DND-41 (cell line): ENCODE data around the gene PRKCB.

ENCODE experiments used
- ATAC-seq: fragments of 200-7000 bp; cut with Tn5 transposase; 3 replicates; pipeline ENCODE4 v1.9.1; 2021; ENCODE audit warnings: low read depth; ENCODE audit not compliant: insufficient read depth
- DNase-seq: peaks from one replicate; pipeline ENCODE4 v3.0.0-alpha.2; 2020
- H2AFZ ChIP-seq: 2 replicates; pipeline ENCODE4 v1.6.0; 2012; ENCODE audit warnings: low read depth, low read length
- H3K27ac ChIP-seq: 2 replicates; pipeline ENCODE4 v1.5.1; 2012; ENCODE audit warnings: low read length, inconsistent platforms
- H3K27me3 ChIP-seq: fragments of 200-600 bp; sonication (generic); 2 replicates; pipeline ENCODE4 v1.6.0; 2012; ENCODE audit warnings: low read length, mild to moderate bottlenecking, inconsistent platforms; ENCODE audit not compliant: insufficient read depth, poor library complexity
- H3K36me3 ChIP-seq: 2 replicates; pipeline ENCODE4 v1.5.1; 2012; ENCODE audit warnings: low read length, inconsistent platforms; ENCODE audit not compliant: insufficient read depth
- H3K4me1 ChIP-seq: 2 replicates; pipeline ENCODE4 v1.5.1; 2012; ENCODE audit warnings: mild to moderate bottlenecking, low read length; ENCODE audit not compliant: insufficient read depth
- H3K4me2 ChIP-seq: 2 replicates; pipeline ENCODE4 v1.6.0; 2012; ENCODE audit warnings: mild to moderate bottlenecking, moderate library complexity, low read length, inconsistent platforms; ENCODE audit not compliant: insufficient read depth
- H3K4me3 ChIP-seq, 2 experiments: fragments of 200-600 bp in 1 of 2; shearing (Covaris generic) in 1 of 2; 2 replicates each; pipeline ENCODE4 v1.5.1; 2012 to 2016; ENCODE audit warnings: inconsistent platforms in 2 of 2, low read length in 2 of 2, mild to moderate bottlenecking in 2 of 2, low read depth in 1 of 2, moderate library complexity in 1 of 2
- H3K79me2 ChIP-seq: 2 replicates; pipeline ENCODE4 v1.6.0; 2012; ENCODE audit warnings: low read length, inconsistent platforms; ENCODE audit not compliant: insufficient read depth
- H3K9ac ChIP-seq: 2 replicates; pipeline ENCODE4 v1.6.0; 2012; ENCODE audit warnings: low read depth, mild to moderate bottlenecking, inconsistent platforms, low read length, moderate library complexity
- H3K9me3 ChIP-seq: 2 replicates; pipeline ENCODE4 v1.5.1; 2012; ENCODE audit warnings: low read length, moderate library complexity, mild to moderate bottlenecking, inconsistent platforms; ENCODE audit not compliant: insufficient read depth, severe bottlenecking
- H4K20me1 ChIP-seq: 2 replicates; pipeline ENCODE4 v1.6.0; 2012; ENCODE audit warnings: low read length; ENCODE audit not compliant: insufficient read depth
- CTCF ChIP-seq: IDR thresholded peaks from 2 replicates; pipeline ENCODE4 v1.5.1; 2012; ENCODE audit warnings: borderline replicate concordance, low read length, moderate library complexity, mild to moderate bottlenecking; ENCODE audit not compliant: poor library complexity, severe bottlenecking; ENCODE audit errors: extremely low read depth
- EZH2 ChIP-seq: IDR thresholded peaks from 3 replicates; pipeline ENCODE4 v1.6.1; 2012; ENCODE audit warnings: borderline replicate concordance, low read depth, mild to moderate bottlenecking, moderate library complexity, low read length, inconsistent platforms; ENCODE audit not compliant: severe bottlenecking

PRKCB gene

DNA sequence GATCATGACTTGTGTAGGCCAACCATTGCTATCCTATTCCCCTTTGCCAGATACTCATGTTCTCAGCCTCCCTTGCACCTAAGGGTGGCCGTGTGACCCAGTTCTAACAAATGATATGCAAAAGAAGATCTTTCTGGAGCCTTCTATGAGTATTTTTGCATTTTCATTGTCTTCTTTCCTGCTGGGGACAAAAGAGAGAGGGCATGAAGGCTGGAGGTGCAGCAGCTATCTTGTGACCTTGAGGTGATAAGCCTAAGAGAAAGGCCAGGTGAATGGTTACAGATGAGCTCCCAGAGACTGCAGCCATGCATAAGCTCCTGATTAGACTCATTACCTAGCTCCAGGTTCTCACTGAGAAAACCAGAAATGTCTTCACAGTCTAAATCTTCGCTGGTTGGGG is 38.8 kb upstream of the PRKCB start:
- no peaks in the 10 kb centered on the region for H4K20me1 ChIP-seq
- DNase-seq, result no peak
- no peaks in the 10 kb centered on the region for H3K79me2 ChIP-seq
- no peak overlapping the region for H2AFZ ChIP-seq
- H3K27ac ChIP-seq, result no peak overlapping the region
- H3K9ac ChIP-seq, result no peak overlapping the region
- H3K9me3 ChIP-seq, result no peaks in the 10 kb centered on the region
- no peak overlapping the region for H3K4me3 ChIP-seq
- H3K27me3 ChIP-seq, result no peaks in the 10 kb centered on the region
- H3K36me3 ChIP-seq, result no peaks in the 10 kb centered on the region
- no peak for TF ChIP-seq CTCF
- no peak for TF ChIP-seq EZH2
- H3K4me1 ChIP-seq, result peaks cover 4% of the 10 kb centered on the region; the same call in 1 of the 2 replicates
- no peak overlapping the region for H3K4me2 ChIP-seq
- no peak for ATAC-seq

DNA sequence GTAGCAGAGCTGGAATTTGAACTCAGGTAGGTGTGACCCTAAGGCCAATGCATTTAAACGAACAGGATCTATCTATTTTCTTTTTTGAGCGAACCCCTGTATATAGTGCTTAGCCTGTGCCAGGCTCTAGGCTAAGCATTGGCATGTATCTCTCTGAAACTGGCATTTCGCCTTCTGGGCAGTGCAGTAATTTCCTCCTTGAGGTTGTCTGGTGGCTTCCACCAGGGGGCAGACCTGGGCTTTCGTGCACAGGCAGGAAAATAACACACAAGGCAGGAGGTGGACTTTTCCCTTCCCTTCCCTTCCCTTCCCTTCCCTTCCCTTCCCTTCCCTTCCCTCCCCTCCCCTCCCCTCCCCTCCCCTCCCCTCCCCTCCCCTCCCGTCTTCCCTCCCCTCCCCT is 34.4 kb upstream of the PRKCB start:
- Histone ChIP-seq H3K27ac (no peak overlapping the region), H3K9me3 (no peaks in the 10 kb centered on the region), H3K9ac (no peak overlapping the region), H3K36me3 (no peaks in the 10 kb centered on the region), H3K27me3 (no peaks in the 10 kb centered on the region), H3K4me2 (no peak overlapping the region), H3K4me3 (no peak overlapping the region), H3K4me1 (peaks cover 15% of the 10 kb centered on the region), H4K20me1 (no peaks in the 10 kb centered on the region), H2AFZ (no peak overlapping the region), H3K79me2 (no peaks in the 10 kb centered on the region)
- peak; percentile 88 for TF ChIP-seq CTCF
- TF ChIP-seq EZH2, result no peak
- DNase-seq, result peak; percentile 79
- ATAC-seq, result peak; percentile 89

GRCh38 chr16:23802776-23803175 is 33.0 kb upstream of the PRKCB start:
- Histone ChIP-seq H3K4me1 (peaks cover 15% of the 10 kb centered on the region), H3K4me3 (no peak overlapping the region), H3K9ac (no peak overlapping the region), H3K4me2 (no peak overlapping the region), H3K36me3 (no peaks in the 10 kb centered on the region), H3K9me3 (no peaks in the 10 kb centered on the region), H2AFZ (no peak overlapping the region), H3K79me2 (no peaks in the 10 kb centered on the region), H3K27me3 (no peaks in the 10 kb centered on the region), H3K27ac (no peak overlapping the region), H4K20me1 (no peaks in the 10 kb centered on the region)
- no peak for TF ChIP-seq EZH2
- no peak for TF ChIP-seq CTCF
- ATAC-seq (no peak), DNase-seq (no peak)
